PC-3 (cell line): ENCODE results near the gene UBE2E2. TPM values are rescaled to one million over a fixed set of nuclear protein-coding genes. Genes with fewer than 3 reads are reported as not detected.
A peak's percentile ranks its signal among the peaks of the same experiment; 100 is the strongest.

Experiments
- ATAC-seq: fragments of 200-7000 bp; cut with Tn5 transposase; 2 replicates; pipeline ENCODE4 v1.9.1; 2020; ENCODE audit warnings: mild to moderate bottlenecking, moderate library complexity
- BruUV-seq: library from RNA; stranded (reverse); fragments of 400-500 nt; replicated peaks from 2 replicates; lab custom pipeline; 2021; lab: Mats Ljungman, UMichigan
- CTCF ChIA-PET: fragments of 300-600 bp; sonication (Branson Sonifier 250); formaldehyde crosslinking; loops from one replicate; lab custom pipeline; 2022; ENCODE audit warnings: antibody characterized with exemption; lab: Charles Lee
- POLR2A ChIA-PET: fragments of 300-600 bp; sonication (Branson Sonifier 250); formaldehyde crosslinking; loops from one replicate; lab custom pipeline; 2022; ENCODE audit warnings: antibody characterized with exemption; ENCODE audit not compliant: unreplicated experiment; lab: Charles Lee
- DNase-seq: peaks from one replicate; pipeline ENCODE4 v3.0.0-alpha.2; 2015
- H2AFZ ChIP-seq: fragments of 300-600 bp; sonication (generic); 2 replicates; pipeline ENCODE4 v1.6.0; 2016; ENCODE audit warnings: antibody characterized with exemption, low read length
- H3F3A ChIP-seq: fragments of 300-600 bp; sonication (generic); one replicate; pipeline ENCODE4 v1.6.0; 2017; ENCODE audit warnings: antibody characterized with exemption, low read length, control low read depth, mild to moderate bottlenecking; ENCODE audit not compliant: unreplicated experiment
- H3K27ac ChIP-seq: fragments of 300-600 bp; sonication (generic); 2 replicates; pipeline ENCODE4 v1.5.1; 2016; ENCODE audit warnings: mild to moderate bottlenecking, low read length
- H3K27me3 ChIP-seq: fragments of 300-600 bp; sonication (generic); 2 replicates; pipeline ENCODE4 v1.6.1; 2016; ENCODE audit warnings: low read length, mixed read lengths
- H3K36me3 ChIP-seq: fragments of 300-600 bp; sonication (generic); 2 replicates; pipeline ENCODE4 v1.6.1; 2016; ENCODE audit warnings: low read depth, mixed run types, low read length, mixed read lengths
- H3K4me1 ChIP-seq: fragments of 300-600 bp; sonication (generic); 2 replicates; pipeline ENCODE4 v1.5.1; 2016; ENCODE audit warnings: low read length; ENCODE audit not compliant: insufficient read depth
- H3K4me2 ChIP-seq: fragments of 300-600 bp; sonication (generic); 2 replicates; pipeline ENCODE4 v1.6.0; 2016; ENCODE audit warnings: low read length
- H3K4me3 ChIP-seq: fragments of 300-600 bp; sonication (generic); 2 replicates; pipeline ENCODE4 v1.5.1; 2016; ENCODE audit warnings: mild to moderate bottlenecking, low read length, mixed read lengths
- H3K79me2 ChIP-seq: fragments of 300-600 bp; sonication (generic); 2 replicates; pipeline ENCODE4 v1.6.1; 2017; ENCODE audit warnings: low read length, mixed read lengths
- H3K9ac ChIP-seq: fragments of 300-600 bp; sonication (generic); 2 replicates; pipeline ENCODE4 v1.6.0; 2016; ENCODE audit warnings: mild to moderate bottlenecking, low read length
- H3K9me2 ChIP-seq: fragments of 300-600 bp; sonication (generic); replicated peaks from 2 replicates; pipeline ENCODE4 v1.6.1; 2016; ENCODE audit warnings: mixed run types, low read length, mixed read lengths
- H3K9me3 ChIP-seq: fragments of 300-600 bp; sonication (generic); 2 replicates; pipeline ENCODE4 v1.6.1; 2016; ENCODE audit warnings: low read length, mixed read lengths
- H4K20me1 ChIP-seq: fragments of 300-600 bp; sonication (generic); 2 replicates; pipeline ENCODE4 v1.6.1; 2016; ENCODE audit warnings: low read length, mixed read lengths
- EZH2 ChIP-seq: fragments of 300-600 bp; sonication (generic); IDR thresholded peaks from one replicate; pipeline ENCODE4 v1.6.1; 2017; ENCODE audit warnings: antibody characterized with exemption, mild to moderate bottlenecking, low read length; ENCODE audit not compliant: unreplicated experiment
- EZH2phosphoT487 ChIP-seq: fragments of 300-600 bp; sonication (generic); IDR thresholded peaks from 2 replicates; pipeline ENCODE4 v1.6.1; 2018; ENCODE audit warnings: mild to moderate bottlenecking, antibody characterized with exemption, low read length, borderline replicate concordance
- intact Hi-C: fragments of 100-400 bp; cut with micrococcal nuclease; formaldehyde crosslinking; loops from 2 replicates; pipeline ENCODE4 v1.9.0; 2023
- total RNA-seq: library from RNA; depleted of rRNA; stranded (reverse); fragments of >200 nt; gene quantifications from 2 replicates; pipeline ENCODE4 v1.2.3, GENCODE V29; 2014
- TF ChIP-seq, protein P1 (sequence below): fragments of 300-600 bp; sonication (generic); conservative IDR thresholded peaks from 2 replicates; pipeline ENCODE4 v1.5.1; 2017; ENCODE audit warnings: antibody characterized with exemption, low read depth, mild to moderate bottlenecking, low read length

Gene UBE2E2
- total RNA-seq, 1 experiment from 2014 or later = 25.6 TPM

DNA sequence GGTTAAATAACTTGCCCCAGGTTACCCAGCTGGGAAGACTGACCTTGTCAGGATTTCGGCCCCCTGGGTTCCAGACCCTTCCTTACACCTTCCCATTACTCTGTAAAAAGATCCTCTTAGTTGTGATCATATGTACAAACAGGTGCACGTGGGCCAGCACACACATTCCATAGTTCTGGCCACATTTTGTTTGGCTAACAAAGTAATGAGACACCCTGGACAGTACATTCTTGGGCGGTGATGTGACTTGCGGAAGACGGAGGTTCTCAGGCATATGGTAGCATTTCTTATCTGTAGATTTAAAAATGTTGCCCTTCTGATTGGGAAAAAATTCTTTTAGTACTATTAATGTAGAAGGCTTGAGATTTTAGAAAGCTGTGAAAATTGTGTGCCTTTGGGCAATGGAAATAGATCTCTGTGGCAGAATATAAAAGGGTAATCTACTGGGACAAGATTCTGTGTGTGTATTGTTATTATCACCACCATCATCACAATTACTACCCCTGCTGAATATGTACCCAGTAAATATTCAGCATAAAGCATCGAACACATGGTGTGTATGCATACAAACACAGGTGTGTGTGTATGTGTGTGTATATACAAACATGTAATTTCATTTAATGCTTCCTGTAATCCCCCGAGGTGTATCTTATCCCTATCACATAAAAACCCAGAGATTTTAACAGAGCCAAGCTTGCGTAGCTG, 397.2 kb downstream of the UBE2E2 start:
- Histone ChIP-seq H3K9me2 (no peaks in the 10 kb centered on the region), H3K9ac (peak overlapping the region; percentile 8; the same call in 1 of the 2 replicates), H3K4me1 (peaks cover 21% of the 10 kb centered on the region), H3K79me2 (no peaks in the 10 kb centered on the region), H3K27me3 (no peaks in the 10 kb centered on the region), H2AFZ (peak overlapping the region; percentile 32; the same call in 1 of the 2 replicates), H3K4me2 (peak overlapping the region; percentile 57), H4K20me1 (no peaks in the 10 kb centered on the region), H3K27ac (peak overlapping the region; percentile 64), H3K4me3 (no peak overlapping the region), H3K36me3 (no peaks in the 10 kb centered on the region), H3K9me3 (no peaks in the 10 kb centered on the region), H3F3A (no peaks in the 10 kb centered on the region)
- no peak for TF ChIP-seq EZH2phosphoT487
- TF ChIP-seq, protein P1, sequence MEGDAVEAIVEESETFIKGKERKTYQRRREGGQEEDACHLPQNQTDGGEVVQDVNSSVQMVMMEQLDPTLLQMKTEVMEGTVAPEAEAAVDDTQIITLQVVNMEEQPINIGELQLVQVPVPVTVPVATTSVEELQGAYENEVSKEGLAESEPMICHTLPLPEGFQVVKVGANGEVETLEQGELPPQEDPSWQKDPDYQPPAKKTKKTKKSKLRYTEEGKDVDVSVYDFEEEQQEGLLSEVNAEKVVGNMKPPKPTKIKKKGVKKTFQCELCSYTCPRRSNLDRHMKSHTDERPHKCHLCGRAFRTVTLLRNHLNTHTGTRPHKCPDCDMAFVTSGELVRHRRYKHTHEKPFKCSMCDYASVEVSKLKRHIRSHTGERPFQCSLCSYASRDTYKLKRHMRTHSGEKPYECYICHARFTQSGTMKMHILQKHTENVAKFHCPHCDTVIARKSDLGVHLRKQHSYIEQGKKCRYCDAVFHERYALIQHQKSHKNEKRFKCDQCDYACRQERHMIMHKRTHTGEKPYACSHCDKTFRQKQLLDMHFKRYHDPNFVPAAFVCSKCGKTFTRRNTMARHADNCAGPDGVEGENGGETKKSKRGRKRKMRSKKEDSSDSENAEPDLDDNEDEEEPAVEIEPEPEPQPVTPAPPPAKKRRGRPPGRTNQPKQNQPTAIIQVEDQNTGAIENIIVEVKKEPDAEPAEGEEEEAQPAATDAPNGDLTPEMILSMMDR = no peak
- no peak for TF ChIP-seq EZH2
- ChIA-PET POLR2A (no interaction called here), CTCF (no interaction called here)
- peak; percentile 100 for ATAC-seq
- intact Hi-C loops = loop anchor here (2.0 to 5.0 kb wide), 2 partner anchors 140 to 1057 kb away; no protein-coding TSS in a partner anchor
- DNase-seq = peak; percentile 95
- BruUV-seq = no TSS peak

DNA sequence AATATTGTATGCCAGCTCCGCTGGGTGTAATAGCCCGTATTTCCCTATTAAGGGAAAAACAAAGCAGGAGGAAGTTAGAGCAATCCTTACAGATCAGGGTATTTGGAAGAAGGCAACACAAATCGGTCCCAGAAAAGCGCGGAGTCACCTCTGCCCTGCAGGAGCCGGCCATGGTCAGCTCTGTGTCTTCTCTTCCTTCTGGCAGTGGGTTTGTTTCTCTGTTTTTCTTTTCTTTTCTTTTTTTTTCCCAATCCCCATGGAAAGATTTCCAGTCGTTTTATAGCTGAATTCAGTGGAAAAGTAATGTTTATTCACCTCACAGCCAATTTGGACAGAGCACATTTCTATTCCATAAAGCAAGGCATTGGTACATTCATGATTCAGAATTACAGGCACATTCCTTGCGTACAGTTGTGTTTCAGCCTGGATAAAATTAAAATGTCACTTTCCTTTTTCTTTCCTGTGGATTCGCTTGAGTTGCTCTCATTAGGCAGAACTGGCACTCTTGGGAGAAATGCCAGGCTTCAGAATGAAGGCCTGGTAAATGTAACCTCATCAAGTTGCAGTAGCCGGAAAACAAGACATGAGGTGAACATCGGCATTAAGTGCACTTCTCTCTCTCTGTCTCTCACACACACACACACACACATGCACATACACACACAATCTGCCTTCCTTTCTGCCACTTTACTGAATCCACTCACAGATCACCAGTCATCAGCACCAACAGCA, 398.1 kb downstream of the UBE2E2 start:
- H4K20me1 ChIP-seq = no peaks in the 10 kb centered on the region
- CTCF ChIA-PET = no interaction called here
- no peaks in the 10 kb centered on the region for H3K9me3 ChIP-seq
- TF ChIP-seq EZH2 (no peak), EZH2phosphoT487 (no peak)
- TF ChIP-seq, protein P1 = no peak
- ATAC-seq (no peak), DNase-seq (no peak)
- no peaks in the 10 kb centered on the region for H3K36me3 ChIP-seq
- intact Hi-C loops = loop anchor here (2.0 to 5.0 kb wide), 2 partner anchors 140 to 1056 kb away; no protein-coding TSS in a partner anchor
- POLR2A ChIA-PET = no interaction called here
- BruUV-seq = no TSS peak
- H3K4me2 ChIP-seq = no peak overlapping the region
- H3K27me3 ChIP-seq = no peaks in the 10 kb centered on the region
- H3K4me3 ChIP-seq = no peak overlapping the region
- H3F3A ChIP-seq = no peaks in the 10 kb centered on the region
- no peak overlapping the region for H3K9ac ChIP-seq
- H3K9me2 ChIP-seq = no peaks in the 10 kb centered on the region
- no peak overlapping the region for H2AFZ ChIP-seq
- no peak overlapping the region for H3K27ac ChIP-seq
- H3K4me1 ChIP-seq = peaks cover 21% of the 10 kb centered on the region
- no peaks in the 10 kb centered on the region for H3K79me2 ChIP-seq
